Retinal pigment epithelial cell (primary cell): Measurements from ENCODE around the gene ITGAD.

ENCODE experiments used
- DNase-seq: peaks from one replicate; pipeline ENCODE4 v3.0.0-alpha.2; 2010; ENCODE audit warnings: low read depth
- H3K4me3 ChIP-seq: 2 replicates; pipeline ENCODE4 v1.5.1; 2011; ENCODE audit warnings: mild to moderate bottlenecking, low read length, control low read depth, moderate library complexity
- TF ChIP-seq, protein P1 (sequence below): conservative IDR thresholded peaks from 2 replicates; pipeline ENCODE4 v1.5.1; 2011; ENCODE audit warnings: low read depth, low read length, control low read depth, inconsistent platforms

The ITGAD gene

DNA sequence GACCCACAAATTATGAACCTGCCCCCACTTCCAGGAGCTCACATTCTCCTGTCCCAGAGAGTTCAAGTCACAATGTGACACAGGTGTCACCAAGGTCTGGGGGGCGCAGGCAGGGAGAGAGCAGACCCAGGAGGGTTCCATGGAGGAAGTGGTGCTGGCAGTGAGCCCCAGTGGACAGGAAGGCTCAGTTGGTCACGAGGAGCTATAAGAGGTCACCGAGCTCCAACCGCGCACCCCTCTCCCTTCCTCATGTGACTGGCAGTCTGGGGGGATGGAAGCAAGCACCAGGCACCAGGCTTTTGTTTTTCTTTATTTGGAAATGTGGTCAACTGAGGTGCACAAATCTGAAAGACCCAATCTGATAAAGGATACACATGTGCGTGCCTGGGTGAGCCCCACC is 2.5 kb downstream of the ITGAD start:
- no peak overlapping the region for H3K4me3 ChIP-seq
- no peak for DNase-seq
- TF ChIP-seq, protein P1, sequence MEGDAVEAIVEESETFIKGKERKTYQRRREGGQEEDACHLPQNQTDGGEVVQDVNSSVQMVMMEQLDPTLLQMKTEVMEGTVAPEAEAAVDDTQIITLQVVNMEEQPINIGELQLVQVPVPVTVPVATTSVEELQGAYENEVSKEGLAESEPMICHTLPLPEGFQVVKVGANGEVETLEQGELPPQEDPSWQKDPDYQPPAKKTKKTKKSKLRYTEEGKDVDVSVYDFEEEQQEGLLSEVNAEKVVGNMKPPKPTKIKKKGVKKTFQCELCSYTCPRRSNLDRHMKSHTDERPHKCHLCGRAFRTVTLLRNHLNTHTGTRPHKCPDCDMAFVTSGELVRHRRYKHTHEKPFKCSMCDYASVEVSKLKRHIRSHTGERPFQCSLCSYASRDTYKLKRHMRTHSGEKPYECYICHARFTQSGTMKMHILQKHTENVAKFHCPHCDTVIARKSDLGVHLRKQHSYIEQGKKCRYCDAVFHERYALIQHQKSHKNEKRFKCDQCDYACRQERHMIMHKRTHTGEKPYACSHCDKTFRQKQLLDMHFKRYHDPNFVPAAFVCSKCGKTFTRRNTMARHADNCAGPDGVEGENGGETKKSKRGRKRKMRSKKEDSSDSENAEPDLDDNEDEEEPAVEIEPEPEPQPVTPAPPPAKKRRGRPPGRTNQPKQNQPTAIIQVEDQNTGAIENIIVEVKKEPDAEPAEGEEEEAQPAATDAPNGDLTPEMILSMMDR, result no peak

DNA sequence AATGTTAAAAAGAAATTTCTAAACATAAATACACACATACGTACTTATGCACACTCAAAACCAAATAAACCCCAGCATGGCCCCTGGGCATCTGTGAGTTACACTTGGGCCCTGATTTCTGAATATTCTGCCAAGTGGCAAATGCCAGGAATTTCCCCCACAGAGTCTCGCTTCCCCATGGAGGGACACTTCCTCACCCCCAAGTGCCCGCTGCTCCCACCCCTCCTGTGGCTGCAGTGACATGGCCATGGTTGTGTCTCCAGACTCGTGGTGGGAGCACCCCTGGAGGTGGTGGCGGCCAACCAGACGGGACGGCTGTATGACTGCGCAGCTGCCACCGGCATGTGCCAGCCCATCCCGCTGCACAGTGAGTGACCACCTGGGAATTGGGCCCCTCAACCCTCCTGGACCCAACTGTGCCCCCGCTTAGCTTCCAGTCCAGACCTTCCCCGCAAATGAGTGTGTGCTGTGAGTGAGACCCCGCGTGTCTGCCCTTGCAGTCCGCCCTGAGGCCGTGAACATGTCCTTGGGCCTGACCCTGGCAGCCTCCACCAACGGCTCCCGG is 4.0 kb downstream of the ITGAD start:
- no peak overlapping the region for H3K4me3 ChIP-seq
- TF ChIP-seq, protein P1, result no peak
- no peak for DNase-seq

DNA sequence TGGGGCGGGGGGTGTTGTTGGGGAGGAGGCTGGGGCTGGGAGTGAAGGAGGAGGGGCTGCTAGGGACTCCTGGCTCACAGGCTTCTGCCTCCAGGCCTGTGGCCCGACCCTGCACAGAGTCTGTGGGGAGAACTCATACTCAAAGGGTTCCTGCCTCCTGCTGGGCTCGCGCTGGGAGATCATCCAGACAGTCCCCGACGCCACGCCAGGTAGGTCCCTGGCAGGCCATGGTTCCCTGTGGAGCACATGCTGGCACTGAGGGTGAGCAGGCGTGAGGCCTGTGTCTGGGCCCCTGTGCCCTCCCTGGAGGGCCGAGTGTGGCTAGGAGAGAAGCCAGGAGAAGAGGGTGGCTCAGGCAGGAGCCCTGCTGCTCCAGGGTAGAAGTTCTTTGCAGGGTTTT is 4.6 kb downstream of the ITGAD start:
- TF ChIP-seq, protein P1, result no peak

DNA sequence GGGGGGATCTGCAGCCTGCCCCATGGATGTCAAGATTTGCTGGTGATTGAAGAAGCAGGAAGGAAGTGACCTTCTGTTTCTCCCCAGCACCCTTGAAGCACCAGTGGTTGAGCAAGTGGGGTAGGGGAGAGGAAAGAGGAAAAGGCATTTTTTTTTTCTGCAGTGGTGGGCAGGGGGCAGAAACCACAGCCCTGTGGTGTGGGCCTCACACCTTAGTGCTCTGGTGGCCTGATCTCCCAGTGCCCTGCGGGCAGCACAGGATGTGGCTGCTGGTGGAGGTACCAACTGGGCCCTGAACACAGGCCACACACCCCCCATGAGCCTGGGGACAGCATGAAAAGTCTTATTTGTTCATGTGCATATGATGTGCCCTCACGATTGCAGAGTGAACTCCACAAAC is 7.1 kb downstream of the ITGAD start:
- TF ChIP-seq, protein P1, result no peak
- no peak for DNase-seq
- no peak overlapping the region for H3K4me3 ChIP-seq

More for the DNA sequence above, 4.6 kb downstream of the ITGAD start:
- no peak for DNase-seq
- no peak overlapping the region for H3K4me3 ChIP-seq

DNA sequence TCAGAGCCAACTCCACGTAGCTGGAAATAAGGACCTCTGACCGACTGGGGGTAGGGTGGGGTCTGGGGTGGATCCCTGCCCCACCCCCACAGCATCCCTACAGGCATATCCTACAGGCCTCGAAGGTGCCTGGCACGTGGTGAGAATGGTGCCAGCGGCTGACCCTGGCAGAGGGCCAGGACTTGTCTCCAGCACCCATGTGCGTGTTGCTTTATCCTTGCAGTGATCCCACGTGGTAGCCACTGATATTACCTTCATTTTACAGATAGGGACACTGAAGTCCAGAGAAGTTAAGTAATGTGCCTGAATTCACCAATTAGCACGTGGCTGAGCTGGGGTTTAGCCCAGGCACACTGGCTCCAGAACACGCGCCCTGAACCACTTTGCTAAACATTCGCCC is 8.3 kb downstream of the ITGAD start:
- TF ChIP-seq, protein P1, result no peak
- no peak for DNase-seq
- no peak overlapping the region for H3K4me3 ChIP-seq

DNA sequence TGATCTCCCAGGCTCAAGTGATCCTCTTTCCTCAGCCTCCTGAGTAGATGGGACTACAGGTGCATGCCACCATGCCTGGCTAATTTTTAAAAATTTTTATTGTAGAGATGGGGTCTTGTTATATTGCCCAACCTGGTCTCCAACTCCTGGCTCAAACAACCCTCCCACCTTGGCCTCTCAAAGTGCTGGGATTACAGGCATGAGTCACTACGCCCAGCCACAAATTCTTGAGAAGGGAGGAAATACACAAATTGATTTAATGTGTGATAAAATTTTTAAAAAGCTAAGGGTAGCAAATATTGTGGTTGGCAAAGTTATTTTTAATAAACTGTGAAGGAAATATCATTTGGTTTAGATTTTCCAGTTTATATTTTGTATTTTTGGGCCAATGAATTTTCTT is 9.6 kb downstream of the ITGAD start:
- no peak overlapping the region for H3K4me3 ChIP-seq
- DNase-seq, result no peak
- TF ChIP-seq, protein P1, result no peak

DNA sequence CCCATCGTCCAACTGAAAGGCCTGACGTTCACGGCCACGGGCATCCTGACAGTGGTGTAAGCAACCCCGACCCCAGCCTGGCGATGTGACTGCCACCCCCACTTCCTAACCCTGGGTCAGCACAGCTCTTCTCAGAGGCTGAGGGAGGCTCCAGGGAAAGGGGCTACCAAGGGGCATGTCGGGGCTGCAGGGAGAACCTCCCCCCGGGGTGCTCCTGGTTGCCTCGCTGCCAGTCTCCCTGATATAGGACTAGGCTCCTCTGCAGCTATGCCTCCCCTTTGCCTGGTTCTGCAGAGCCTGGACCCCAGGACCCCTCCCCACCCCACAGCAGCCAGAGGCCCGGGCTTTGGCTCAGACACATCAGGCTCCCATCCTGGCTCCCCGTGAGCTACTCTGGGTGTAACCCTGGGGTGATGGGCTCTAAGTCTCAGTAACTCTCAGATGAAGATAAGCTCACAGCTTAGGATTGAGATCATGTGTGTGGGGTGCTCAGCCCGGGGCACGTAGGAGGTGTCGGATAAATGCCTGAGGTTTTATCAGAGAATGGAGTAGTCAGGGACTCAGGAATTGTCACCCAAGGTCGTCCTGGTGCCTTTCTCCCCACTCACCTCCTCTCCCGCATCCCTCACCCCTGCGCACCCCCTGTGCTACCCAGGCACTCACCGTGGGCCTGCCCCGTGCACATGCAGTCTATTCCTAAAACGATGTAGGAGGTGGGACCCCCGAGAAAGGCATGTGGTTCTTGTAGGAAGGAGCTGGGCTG is 10.6 kb downstream of the ITGAD start:
- TF ChIP-seq, protein P1, result no peak
- no peak for DNase-seq
- H3K4me3 ChIP-seq, result no peak overlapping the region
